Right cardiac atrium (tissue), 5 donors: Measurements from ENCODE around the gene RNU4-1. TPM values are rescaled to one million over a fixed set of nuclear protein-coding genes. Genes with fewer than 3 reads are reported as not detected.
"Not testable (repeated sequence)": the region's sequence is repeated elsewhere in the genome, so short reads cannot be mapped to it uniquely, and the experiment has no call there.

ENCODE experiments used
- ATAC-seq, 2 donors: fragments of 200-7000 bp; cut with Tn5 transposase; one replicate each; pipeline versions ENCODE4 v1.8.0 to v1.9.1; 2020; ENCODE audit warnings: moderate library complexity in 2 of 2, mild to moderate bottlenecking in 1 of 2
- DNase-seq, 3 donors: peaks; one replicate each; pipeline ENCODE4 v3.0.0-alpha.2; 2020
- H3K27ac ChIP-seq: one replicate; pipeline ENCODE4 v1.5.1; 2013; ENCODE audit warnings: mild to moderate bottlenecking, low read length, control low read depth, moderate library complexity
- H3K27me3 ChIP-seq: one replicate; pipeline ENCODE4 v1.6.1; 2013; ENCODE audit not compliant: control insufficient read depth, insufficient read depth
- H3K4me1 ChIP-seq: one replicate; pipeline ENCODE4 v1.6.1; 2013; ENCODE audit warnings: low read length; ENCODE audit not compliant: control insufficient read depth, insufficient read depth
- H3K4me3 ChIP-seq: one replicate; pipeline ENCODE4 v1.5.1; 2013; ENCODE audit warnings: low read length, control low read depth
- H3K9me3 ChIP-seq: one replicate; pipeline ENCODE4 v1.6.1; 2013; ENCODE audit warnings: low read length; ENCODE audit not compliant: control insufficient read depth
- WGBS: extraction: QIAGEN DNeasy Blood & Tissue Kit; methylation state at CpG from one replicate; pipeline ENCODE4 v1.1.7; 2013; 5-methylcytosine and 5-hydroxymethylcytosine counted together
- intact Hi-C, 4 donors: fragments of 100-400 bp; cut with DNase I; formaldehyde crosslinking; loops; one replicate each; pipeline versions ENCODE4 v1.11.0 to v1.14.0; 2022 to 2023
- long read RNA-seq, 4 donors: library from polyadenylated mRNA; unstranded; transcript quantifications; one replicate each; pipeline ENCODE4 v2.0.0, GENCODE V29; 2020 to 2021
- polyA plus RNA-seq: library from polyadenylated mRNA; stranded (reverse); fragments of 200-250 nt; gene quantifications from one replicate; pipeline ENCODE4 v1.2.3, GENCODE V29; 2013
- total RNA-seq, 4 donors: library from RNA; stranded (reverse); fragmentation: NEBNext Ultra II Directional; extraction: Animal tissue kit (Norgen Biotek cat#: 25700); gene quantifications; one replicate each; pipeline ENCODE4 v1.2.1, GENCODE V29; 2021
- donor health status: healthy with polysubstance abuse.
- donor health status: DM: no; HTN: yes; CAD: no.
- donor health status: DM: no; HTN: no; CAD: no.
- donor health status: DM: no; HTN: yes; CAD: no; lungs with severe emphysema.
- donor health status: DM: yes; HTN: yes; CAD: no.

The RNU4-1 gene
- total RNA-seq (1,000 to 10,000 TPM; 1,094 to 5,230 (median 2,674) TPM), polyA plus RNA-seq (not detected)
- long read RNA-seq, donor 1, result 0 reads
- long read RNA-seq, donor 2, result 0 reads
- long read RNA-seq, donor 3, result 0 reads
- long read RNA-seq, donor 4, result 0 reads

- H3K4me3 ChIP-seq, result peak within 1 kb of the TSS; percentile 57
- intact Hi-C loops, result no loop called here
- H3K9me3 ChIP-seq, result no peaks in the 10 kb centered on the region
- ATAC-seq (peak; percentile 60 to 69), DNase-seq (peak; percentile 60 to 73 (median 69))
- H3K27ac ChIP-seq, result peak within 1 kb of the TSS; percentile 100
- no peaks in the 10 kb centered on the region for H3K4me1 ChIP-seq
- under 1% methylated on average over 29 of the region's 29 CpGs for WGBS
- H3K27me3 ChIP-seq, result no peaks in the 10 kb centered on the region
These were observed at the start of gene RNU4-1 for GRCh38 chr12:120292661-120293531. Gene RNU4-1, minus strand, starts transcription at chr12:120293237.

DNA sequence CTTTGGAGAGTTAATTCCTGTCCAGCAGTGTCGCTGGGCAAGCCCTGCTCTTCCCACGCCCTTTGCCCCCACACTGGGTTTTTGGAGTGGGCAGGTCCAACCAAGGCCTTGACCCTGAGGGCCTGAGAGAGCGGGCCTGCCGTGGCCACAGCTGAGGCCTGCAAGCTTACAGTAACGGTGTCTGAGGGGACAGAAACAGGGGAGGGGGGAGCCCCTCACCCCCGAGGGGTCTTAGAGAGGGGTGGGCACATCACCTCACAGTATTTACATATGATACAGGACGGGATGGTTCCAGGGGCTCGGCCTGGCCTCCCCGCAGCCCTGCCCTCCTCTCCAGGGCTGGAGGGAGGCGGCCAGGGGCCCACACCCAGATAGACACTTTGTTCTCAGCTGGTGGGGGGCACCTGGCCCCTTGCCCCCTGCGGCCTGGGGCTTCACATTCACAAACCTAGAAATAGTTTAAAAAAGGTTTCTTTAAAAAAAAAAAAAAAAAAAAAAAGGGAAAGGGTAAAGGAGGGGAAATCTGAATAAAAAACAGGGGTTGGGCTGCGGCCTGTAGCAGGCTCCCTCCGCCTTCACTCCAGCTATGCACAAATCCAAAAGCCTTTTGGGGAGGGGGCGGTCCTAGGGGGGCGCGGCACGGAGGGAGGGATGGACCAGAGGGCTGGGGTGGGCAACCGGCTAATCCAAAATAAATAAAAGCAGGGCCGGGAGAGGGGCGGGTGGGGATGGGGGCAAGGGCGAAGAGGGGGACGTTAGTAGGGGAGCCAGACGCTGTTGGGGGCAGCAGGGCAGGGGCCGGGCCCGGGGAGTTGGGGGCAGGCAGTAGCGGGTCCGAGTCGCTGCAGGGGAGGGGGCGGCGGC is 49.4 kb upstream of the RNU4-1 start:
- Histone ChIP-seq H3K27ac (no peak overlapping the region), H3K4me3 (no peak overlapping the region), H3K4me1 (no peaks in the 10 kb centered on the region), H3K27me3 (no peaks in the 10 kb centered on the region), H3K9me3 (no peaks in the 10 kb centered on the region)
- ATAC-seq (peak in 1 of 2 donors; percentile 13), DNase-seq (no peak)
- 64% methylated on average over 30 of the region's 30 CpGs for WGBS
- intact Hi-C loops, result no loop called here

DNA sequence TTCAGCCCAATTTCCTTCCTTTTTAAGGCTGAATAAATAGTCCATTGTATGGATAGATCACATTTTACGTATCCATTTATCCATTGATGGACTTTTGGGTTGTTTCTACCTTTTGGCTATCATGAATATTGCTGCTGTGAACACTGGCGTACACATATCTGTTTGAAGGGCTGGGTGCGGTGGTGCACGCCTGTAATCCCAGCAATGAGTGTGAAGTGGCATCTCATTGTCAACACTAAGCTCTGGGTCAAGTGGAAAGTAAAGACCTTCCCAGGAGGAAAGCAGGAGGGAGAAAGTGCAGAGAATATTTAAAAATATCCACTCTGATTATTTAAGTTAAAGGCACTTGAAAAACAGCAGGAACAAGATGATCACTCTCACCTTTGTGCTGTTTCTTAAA is 46.2 kb upstream of the RNU4-1 start:
- Histone ChIP-seq H3K9me3 (no peaks in the 10 kb centered on the region), H3K27ac (no peak overlapping the region), H3K4me1 (no peaks in the 10 kb centered on the region), H3K4me3 (no peak overlapping the region), H3K27me3 (no peaks in the 10 kb centered on the region)
- ATAC-seq (no peak), DNase-seq (no peak)
- WGBS, result 60% methylated on average over 4 of the region's 4 CpGs
- intact Hi-C loops, result no loop called here

DNA sequence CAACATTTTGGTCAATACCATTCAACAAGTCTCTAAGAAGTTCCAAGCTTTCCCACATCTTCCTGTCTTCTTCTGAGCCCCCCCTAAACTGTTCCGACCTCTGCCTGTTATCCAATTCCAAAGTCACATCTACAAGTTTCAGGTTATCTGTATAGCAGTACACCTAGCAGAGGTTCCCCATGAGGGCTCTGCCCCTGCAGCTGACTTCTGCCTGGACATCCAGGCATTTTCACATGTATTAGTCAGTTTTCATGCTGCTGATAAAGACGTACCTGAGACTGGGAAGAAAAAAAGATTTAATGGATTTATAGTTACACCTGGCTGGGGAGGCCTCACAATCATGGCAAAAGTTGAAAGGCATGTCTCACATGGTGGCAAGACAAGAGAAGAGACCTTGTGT is 44.7 kb upstream of the RNU4-1 start:
- H3K4me1 ChIP-seq, result no peaks in the 10 kb centered on the region
- H3K27ac ChIP-seq, result no peak overlapping the region
- intact Hi-C loops, result no loop called here
- ATAC-seq, result no peak
- no peak overlapping the region for H3K4me3 ChIP-seq
- no peak for DNase-seq
- 79% methylated on average over 2 of the region's 2 CpGs for WGBS
- no peaks in the 10 kb centered on the region for H3K9me3 ChIP-seq
- no peaks in the 10 kb centered on the region for H3K27me3 ChIP-seq

GRCh38 chr12:120336392-120336791 is 43.4 kb upstream of the RNU4-1 start:
- H3K27ac ChIP-seq, H3K4me1 ChIP-seq, DNase-seq, H3K9me3 ChIP-seq, H3K27me3 ChIP-seq, H3K4me3 ChIP-seq, intact Hi-C loops, ATAC-seq: not testable (repeated sequence)
- WGBS, result 95% methylated on average over 2 of the region's 2 CpGs

DNA sequence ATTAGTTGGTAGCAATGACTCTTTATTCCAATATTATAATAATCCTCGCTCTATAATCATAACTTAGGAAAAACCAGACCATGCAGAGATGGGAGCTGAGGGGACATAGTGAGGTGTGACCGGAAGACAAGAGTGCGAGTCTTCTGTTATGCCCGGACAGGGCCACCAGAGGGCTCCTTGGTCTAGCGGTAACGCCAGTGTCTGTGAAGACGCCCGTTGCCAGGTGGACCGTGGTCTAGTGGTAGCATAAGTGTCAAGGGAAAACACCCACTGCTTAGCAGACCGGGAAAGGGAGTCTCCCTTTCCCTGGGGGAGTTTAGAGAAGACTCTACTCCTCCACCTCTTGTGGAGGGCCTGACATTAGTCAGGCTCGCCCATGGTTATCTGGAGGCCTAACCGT is 42.4 kb upstream of the RNU4-1 start:
- ATAC-seq, H3K27ac ChIP-seq, H3K27me3 ChIP-seq, H3K4me1 ChIP-seq, H3K9me3 ChIP-seq, H3K4me3 ChIP-seq, intact Hi-C loops: not testable (repeated sequence)
- DNase-seq, result peak; percentile 49 to 86 (median 78)
- WGBS, result 20% methylated on average over 12 of the region's 12 CpGs

DNA sequence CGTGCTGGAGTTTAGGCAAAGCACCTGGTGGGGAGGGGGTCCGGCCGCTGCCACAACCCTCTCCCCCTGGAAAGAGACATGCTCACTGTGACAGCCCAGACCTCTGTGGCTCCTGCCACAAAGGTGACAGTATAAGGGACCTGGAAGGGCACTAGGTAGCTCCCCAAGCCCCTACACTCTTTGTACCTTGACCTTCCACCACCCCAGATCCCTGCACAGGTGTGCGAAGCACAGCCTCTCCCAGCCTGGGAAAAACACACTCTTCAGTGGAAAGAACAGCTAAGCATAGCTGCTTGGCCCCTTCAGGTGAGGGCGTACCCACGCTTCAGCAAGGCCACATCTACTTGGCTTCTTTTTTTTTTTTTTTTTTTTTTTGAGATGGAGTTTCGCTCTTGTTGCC is 39.5 kb upstream of the RNU4-1 start:
- H3K4me1 ChIP-seq, result no peaks in the 10 kb centered on the region
- WGBS, result 85% methylated on average over 7 of the region's 7 CpGs
- H3K27me3 ChIP-seq, result no peaks in the 10 kb centered on the region
- no peak overlapping the region for H3K4me3 ChIP-seq
- ATAC-seq (no peak), DNase-seq (no peak)
- H3K9me3 ChIP-seq, result no peaks in the 10 kb centered on the region
- no peak overlapping the region for H3K27ac ChIP-seq
- intact Hi-C loops, result no loop called here

DNA sequence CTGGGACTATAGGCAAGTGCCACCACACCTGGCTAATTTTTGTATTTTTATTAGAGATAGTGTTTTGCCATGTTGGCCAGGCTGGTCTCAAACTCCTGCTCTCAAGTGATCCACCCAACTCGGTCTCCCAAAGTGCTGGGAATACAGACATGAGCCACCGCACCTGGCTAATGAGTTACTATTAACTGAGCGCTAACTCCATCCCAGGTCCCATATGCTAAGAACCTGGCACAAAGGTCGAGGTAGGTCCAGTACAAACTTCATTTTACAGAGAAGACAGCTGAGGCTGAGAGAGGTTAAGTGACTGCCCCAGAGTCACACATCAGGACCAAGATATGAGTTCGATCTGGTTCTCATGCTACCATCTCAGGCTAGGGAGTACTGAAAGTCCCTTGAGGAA is 39.0 kb upstream of the RNU4-1 start:
- WGBS, result 81% methylated on average over 5 of the region's 5 CpGs
- no peak for ATAC-seq
- no peaks in the 10 kb centered on the region for H3K27me3 ChIP-seq

GRCh38 chr12:120331390-120331789 is 38.4 kb upstream of the RNU4-1 start:
- no peaks in the 10 kb centered on the region for H3K9me3 ChIP-seq
- no peaks in the 10 kb centered on the region for H3K27me3 ChIP-seq
- no peak overlapping the region for H3K27ac ChIP-seq
- no peak overlapping the region for H3K4me3 ChIP-seq
- intact Hi-C loops, result no loop called here
- 40% methylated on average over 3 of the region's 3 CpGs for WGBS
- no peaks in the 10 kb centered on the region for H3K4me1 ChIP-seq
- ATAC-seq, result no peak
- no peak for DNase-seq

More for the DNA sequence above, 39.0 kb upstream of the RNU4-1 start:
- no peak for DNase-seq
- intact Hi-C loops, result no loop called here
- H3K4me1 ChIP-seq, result no peaks in the 10 kb centered on the region
- no peaks in the 10 kb centered on the region for H3K9me3 ChIP-seq
- no peak overlapping the region for H3K27ac ChIP-seq
- H3K4me3 ChIP-seq, result no peak overlapping the region

- no peaks in the 10 kb centered on the region for H3K4me1 ChIP-seq
- no peaks in the 10 kb centered on the region for H3K27me3 ChIP-seq
- no peak for ATAC-seq
- no peak overlapping the region for H3K4me3 ChIP-seq
- H3K9me3 ChIP-seq, result no peaks in the 10 kb centered on the region
- intact Hi-C loops, result no loop called here
- no peak overlapping the region for H3K27ac ChIP-seq
- 82% methylated on average over 4 of the region's 4 CpGs for WGBS
- DNase-seq, result no peak
These were observed 35.2 kb upstream of the RNU4-1 start for GRCh38 chr12:120328228-120328627.

- DNase-seq, result no peak
- WGBS, result 73% methylated on average over 5 of the region's 5 CpGs
- no peak for ATAC-seq
- Histone ChIP-seq H3K4me3 (no peak within 1 kb of the TSS), H3K4me1 (no peaks in the 10 kb centered on the region), H3K27me3 (no peaks in the 10 kb centered on the region), H3K27ac (no peak within 1 kb of the TSS), H3K9me3 (no peaks in the 10 kb centered on the region)
- intact Hi-C loops, result no loop called here
These were observed 34.6 kb upstream of the RNU4-1 start, which contains the start of gene PLA2G1B for GRCh38 chr12:120327593-120327992. Gene PLA2G1B, minus strand, starts transcription at chr12:120327779. Its CDS starts 26 bp downstream, at chr12:120327753.
